Mononuclear cell (primary cell): Measurements from ENCODE around the gene TTLL4. TPM values are rescaled to one million over a fixed set of nuclear protein-coding genes. Genes with fewer than 3 reads are reported as not detected.

ENCODE experiments used
- H3K27me3 ChIP-seq: 2 replicates; pipeline ENCODE4 v1.6.0; 2011; ENCODE audit warnings: low read length, control low read depth; ENCODE audit not compliant: insufficient read depth
- H3K4me1 ChIP-seq: 2 replicates; pipeline ENCODE4 v1.5.1; 2011; ENCODE audit warnings: mild to moderate bottlenecking, low read length, control low read depth; ENCODE audit not compliant: insufficient read depth
- H3K4me3 ChIP-seq: 2 replicates; pipeline ENCODE4 v1.5.1; 2011; ENCODE audit warnings: mild to moderate bottlenecking, low read length, moderate library complexity
- H3K9me3 ChIP-seq: 2 replicates; pipeline ENCODE4 v1.5.1; 2011; ENCODE audit warnings: low read depth, mild to moderate bottlenecking, control low read depth, low read length
- total RNA-seq: library from RNA; depleted of rRNA; stranded (reverse); fragments of >200 nt; gene quantifications from one replicate; pipeline ENCODE4 v1.2.3, GENCODE V29; 2012

TTLL4 gene
- total RNA-seq, 1 donor: 10.4 TPM

DNA sequence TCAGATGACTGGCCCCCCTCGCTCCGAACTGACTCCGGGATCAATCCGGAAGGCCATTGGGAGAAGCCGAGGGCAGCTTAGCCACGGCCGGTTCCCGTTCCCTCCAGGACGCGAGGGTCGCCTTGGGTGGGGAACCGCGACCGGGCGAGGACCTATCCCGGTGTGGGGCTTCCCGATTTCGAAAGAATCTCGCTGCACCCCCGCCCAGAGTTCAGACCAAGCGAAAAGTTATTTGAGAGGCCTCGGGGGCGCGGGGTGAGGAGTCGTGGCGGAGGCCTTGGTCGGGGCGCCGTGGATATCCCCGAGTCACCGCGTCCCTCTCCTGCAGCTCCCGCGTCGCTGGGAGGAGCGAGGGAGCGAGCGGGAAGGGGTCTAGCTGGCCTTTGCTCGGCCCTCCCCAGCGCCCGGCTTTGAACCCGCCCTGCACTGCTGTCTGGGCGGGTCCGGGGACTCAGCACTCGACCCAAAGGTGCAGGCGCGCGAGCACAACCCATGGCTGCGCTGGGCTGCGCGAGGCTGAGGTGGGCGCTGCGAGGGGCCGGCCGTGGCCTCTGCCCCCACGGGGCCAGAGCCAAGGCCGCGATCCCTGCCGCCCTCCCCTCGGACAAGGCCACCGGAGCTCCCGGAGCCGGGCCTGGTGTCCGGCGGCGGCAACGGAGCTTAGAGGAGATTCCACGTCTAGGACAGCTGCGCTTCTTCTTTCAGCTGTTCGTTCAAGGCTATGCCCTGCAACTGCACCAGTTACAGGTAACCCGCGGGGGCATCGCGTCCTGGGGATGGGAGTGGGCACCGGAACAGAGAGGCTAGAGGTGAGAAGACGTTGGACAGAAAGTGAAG lies 71.3 kb downstream of the TTLL4 start, which contains the start of gene CYP27A1:
Gene CYP27A1 (plus strand): TSS at position 457 of the 837 bp plus-strand sequence. CDS start 36 bp downstream, at position 493.
- Histone ChIP-seq H3K9me3 (no peaks in the 10 kb centered on the region), H3K4me3 (peak within 1 kb of the TSS; percentile 47), H3K4me1 (peaks cover 19% of the 10 kb centered on the region), H3K27me3 (peaks cover 41% of the 10 kb centered on the region)

DNA sequence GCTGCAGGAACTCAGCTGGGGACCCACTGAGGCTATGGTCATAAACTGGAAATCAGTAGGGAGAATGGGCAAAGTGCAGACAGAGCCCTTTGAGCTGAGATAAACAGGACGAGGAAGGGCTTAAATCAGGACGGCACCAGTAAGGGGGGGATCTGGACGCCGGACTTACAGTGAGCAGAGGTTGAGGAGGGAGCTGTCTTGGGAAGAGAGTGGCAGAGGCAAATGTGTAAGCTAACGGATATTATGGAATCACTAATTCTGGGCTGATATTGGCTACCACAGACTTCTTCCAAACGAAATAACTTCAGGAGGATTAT lies 71.9 kb downstream of the TTLL4 start:
- Histone ChIP-seq H3K4me3 (peak overlapping the region; percentile 47), H3K4me1 (peaks cover 19% of the 10 kb centered on the region), H3K27me3 (peaks cover 41% of the 10 kb centered on the region), H3K9me3 (no peaks in the 10 kb centered on the region)

DNA sequence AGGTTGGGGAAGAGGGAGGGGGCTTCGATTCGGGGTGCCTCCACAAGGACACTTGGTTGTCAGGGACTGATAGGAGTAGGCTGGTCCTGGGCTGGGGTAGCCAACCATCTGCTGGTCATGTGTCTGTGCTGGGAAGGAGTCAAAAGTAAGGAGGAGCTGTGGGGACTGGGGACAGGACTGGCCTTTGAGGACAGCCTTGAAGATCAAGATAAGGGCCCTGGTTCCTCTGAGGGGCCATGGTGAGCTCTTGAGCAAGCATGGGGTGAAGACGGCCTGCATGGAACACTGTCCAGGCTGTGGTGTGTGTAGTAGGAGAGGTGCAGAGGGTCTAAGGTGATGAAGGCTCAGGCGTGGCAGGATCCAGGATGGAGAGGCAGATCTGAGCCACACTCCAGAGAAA lies 73.1 kb downstream of the TTLL4 start:
- Histone ChIP-seq H3K27me3 (peaks cover 41% of the 10 kb centered on the region), H3K4me1 (peaks cover 19% of the 10 kb centered on the region), H3K9me3 (no peaks in the 10 kb centered on the region), H3K4me3 (peak overlapping the region; percentile 10)

DNA sequence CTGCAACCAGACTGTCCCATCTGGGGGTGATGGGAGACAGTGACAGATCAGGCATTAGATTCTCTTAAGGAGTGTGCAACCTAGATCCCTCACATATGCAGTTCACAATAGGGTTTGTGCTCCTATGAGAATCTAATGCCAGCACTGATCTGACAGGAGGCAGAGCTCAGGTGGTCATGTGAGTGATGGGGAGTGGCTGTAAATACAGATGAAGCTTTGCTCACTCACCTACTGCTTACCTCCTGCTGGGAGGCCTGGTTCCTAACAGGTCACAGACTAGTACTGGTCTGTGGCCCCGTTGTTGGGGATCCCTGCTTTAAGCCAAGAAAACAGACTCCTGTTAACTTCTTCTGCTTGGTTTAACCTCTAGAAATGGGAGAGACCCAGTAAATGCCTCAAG lies 74.5 kb downstream of the TTLL4 start:
- H3K27me3 ChIP-seq: peaks cover 39% of the 10 kb centered on the region
- no peaks in the 10 kb centered on the region for H3K9me3 ChIP-seq
- H3K4me3 ChIP-seq: no peak overlapping the region
- peaks cover 19% of the 10 kb centered on the region for H3K4me1 ChIP-seq

DNA sequence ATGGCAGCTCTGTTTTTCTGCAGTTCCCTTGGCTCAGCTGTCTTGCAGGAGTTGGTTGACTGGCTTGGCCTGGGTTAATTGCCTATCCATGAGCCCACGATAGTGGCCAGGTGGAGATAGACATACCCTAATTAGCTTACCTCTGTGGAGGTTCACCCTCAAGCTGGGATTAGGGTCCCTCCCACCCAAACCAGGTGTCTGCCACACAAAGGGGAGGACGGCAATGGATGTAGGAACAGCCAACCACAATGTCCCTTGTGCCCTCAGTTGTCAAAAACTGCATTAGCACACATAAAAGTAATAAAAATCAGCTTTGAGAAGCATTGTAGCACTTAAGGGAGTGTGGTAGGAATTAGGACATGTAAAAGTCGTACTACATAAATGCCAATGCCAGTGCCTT lies 75.5 kb downstream of the TTLL4 start:
- Histone ChIP-seq H3K9me3 (no peaks in the 10 kb centered on the region), H3K4me1 (peaks cover 16% of the 10 kb centered on the region), H3K4me3 (no peak overlapping the region), H3K27me3 (peaks cover 31% of the 10 kb centered on the region)

DNA sequence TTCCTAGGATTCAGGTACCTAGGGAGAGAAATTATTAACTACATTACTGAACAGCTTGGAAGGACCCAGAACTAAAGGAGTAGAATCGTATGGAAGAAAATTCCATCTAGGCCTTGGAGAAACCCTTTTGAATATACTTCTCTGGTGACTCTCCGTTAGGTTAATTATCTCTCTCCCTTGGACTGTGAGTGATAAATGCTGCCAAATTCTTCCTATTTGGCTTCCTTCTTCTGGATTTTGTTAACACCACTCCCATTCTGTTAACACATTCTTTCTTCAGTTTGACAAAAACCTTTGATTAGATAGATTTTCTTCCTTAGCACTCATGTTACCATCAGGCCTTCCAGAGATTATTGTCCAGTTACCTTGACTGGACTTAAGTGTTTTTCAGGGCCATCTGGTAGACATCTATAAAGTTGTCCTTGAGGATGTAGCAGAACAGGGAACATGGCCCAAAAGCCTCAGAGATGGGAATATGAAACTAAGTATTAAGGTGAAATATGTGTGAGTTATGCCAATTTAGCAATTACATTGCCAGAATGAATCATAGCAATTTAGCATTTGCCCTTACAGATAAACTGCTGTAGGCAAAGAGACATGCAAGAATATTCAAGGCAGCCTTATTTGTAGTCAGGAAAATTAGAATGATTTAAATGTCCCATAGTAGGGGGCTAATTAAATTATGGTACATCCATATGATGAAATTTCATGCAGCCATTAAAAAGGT lies 78.1 kb downstream of the TTLL4 start:
- Histone ChIP-seq H3K4me3 (no peak overlapping the region), H3K9me3 (no peaks in the 10 kb centered on the region), H3K27me3 (peaks cover 9% of the 10 kb centered on the region), H3K4me1 (peaks cover 2% of the 10 kb centered on the region)

DNA sequence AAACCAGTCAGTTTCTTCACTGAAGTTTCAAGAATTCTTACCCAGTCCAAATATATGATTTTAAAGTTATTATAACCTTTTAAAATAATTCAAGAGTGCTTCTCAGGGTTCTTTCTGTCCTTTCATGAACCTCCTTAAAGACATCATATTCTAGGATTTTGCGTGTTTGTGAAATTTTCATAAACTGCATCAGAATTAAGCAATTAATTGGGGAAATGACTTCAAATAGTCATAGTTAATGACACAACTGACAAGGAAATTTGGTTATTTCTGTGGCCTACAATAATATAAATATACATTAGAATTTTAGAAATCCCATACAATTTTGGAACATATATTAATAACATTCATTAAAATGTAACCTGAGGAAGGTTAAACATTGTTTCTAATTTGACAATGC lies 81.8 kb downstream of the TTLL4 start:
- no peaks in the 10 kb centered on the region for H3K4me1 ChIP-seq
- H3K27me3 ChIP-seq: peaks cover 2% of the 10 kb centered on the region
- no peak overlapping the region for H3K4me3 ChIP-seq
- H3K9me3 ChIP-seq: no peaks in the 10 kb centered on the region

DNA sequence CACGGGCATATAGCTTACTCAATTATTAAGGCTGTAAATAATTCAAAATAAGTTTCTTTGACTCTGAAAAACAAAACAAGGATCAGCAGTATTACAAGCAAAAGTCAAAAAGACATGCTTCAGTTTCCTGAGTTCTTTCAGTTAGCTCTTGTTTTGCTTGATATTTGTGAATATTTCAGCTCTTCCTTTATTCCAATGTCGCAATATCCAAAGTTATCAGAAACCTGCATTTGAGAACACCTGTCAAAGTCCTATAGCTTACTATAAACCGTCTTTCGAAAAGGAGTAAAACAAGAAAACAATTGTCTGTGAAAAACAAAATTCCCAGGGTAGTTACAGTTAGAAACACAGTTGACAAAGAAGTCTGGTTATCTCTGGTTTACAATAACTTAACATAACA lies 86.1 kb downstream of the TTLL4 start:
- Histone ChIP-seq H3K4me3 (no peak overlapping the region), H3K27me3 (peaks cover 24% of the 10 kb centered on the region), H3K4me1 (no peaks in the 10 kb centered on the region), H3K9me3 (no peaks in the 10 kb centered on the region)

DNA sequence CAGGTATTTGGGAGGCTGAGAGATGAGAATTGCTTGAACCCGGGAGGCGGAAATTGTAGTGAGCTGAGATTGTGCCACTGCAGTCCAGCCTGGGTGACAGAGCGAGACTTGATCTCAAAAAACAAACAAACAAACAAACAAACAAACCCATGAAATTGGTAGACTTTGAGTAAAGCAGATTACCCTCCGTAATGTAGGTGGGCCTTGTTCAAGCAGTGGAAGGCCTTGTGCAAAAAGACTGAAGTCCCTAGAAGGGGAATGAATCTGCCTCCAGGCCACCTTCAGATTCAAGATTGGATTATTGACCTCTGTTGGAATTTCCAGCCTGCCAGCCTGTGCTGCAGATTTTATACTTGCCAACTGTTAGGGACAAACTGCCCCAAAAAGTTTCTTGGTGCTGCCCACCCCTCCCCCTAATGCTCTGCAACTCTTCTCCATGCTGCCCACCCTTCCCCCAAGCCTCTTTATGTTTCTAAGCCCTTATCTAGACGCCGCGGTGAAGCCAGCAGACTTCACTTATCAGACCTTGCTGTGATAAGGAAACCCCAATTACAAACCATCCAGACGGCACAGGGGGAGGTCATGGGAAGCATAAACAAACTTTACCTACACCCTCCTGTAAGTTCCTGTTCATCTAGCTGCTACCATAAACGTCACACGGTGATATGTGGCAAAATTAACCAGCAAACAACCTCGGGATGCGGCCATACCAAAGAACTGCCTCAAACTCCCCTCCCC lies 88.3 kb downstream of the TTLL4 start:
- H3K9me3 ChIP-seq: no peaks in the 10 kb centered on the region
- H3K4me3 ChIP-seq: no peak overlapping the region
- peaks cover 11% of the 10 kb centered on the region for H3K4me1 ChIP-seq
- peaks cover 22% of the 10 kb centered on the region for H3K27me3 ChIP-seq

DNA sequence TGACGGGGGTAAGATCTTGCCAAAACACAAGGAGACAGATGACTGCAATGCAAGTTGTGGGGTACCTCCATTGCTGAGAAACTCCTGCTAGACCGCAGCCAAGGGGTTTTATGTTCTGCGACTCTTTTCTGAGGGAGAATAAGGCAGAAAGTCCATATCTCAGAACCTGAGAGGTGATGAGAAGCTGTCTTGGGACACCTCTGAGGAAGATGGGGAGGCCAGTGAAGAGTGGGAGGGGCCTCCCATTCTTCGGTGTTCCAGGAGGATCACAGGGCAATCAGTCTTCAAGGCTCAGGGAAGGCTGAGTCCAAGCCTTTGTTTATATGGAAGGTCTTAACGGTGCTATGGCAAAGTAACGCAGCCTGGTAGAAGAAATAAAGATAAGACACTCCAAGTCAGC lies 89.4 kb downstream of the TTLL4 start:
- Histone ChIP-seq H3K4me3 (no peak overlapping the region), H3K4me1 (peaks cover 11% of the 10 kb centered on the region), H3K27me3 (peaks cover 31% of the 10 kb centered on the region), H3K9me3 (no peaks in the 10 kb centered on the region)

DNA sequence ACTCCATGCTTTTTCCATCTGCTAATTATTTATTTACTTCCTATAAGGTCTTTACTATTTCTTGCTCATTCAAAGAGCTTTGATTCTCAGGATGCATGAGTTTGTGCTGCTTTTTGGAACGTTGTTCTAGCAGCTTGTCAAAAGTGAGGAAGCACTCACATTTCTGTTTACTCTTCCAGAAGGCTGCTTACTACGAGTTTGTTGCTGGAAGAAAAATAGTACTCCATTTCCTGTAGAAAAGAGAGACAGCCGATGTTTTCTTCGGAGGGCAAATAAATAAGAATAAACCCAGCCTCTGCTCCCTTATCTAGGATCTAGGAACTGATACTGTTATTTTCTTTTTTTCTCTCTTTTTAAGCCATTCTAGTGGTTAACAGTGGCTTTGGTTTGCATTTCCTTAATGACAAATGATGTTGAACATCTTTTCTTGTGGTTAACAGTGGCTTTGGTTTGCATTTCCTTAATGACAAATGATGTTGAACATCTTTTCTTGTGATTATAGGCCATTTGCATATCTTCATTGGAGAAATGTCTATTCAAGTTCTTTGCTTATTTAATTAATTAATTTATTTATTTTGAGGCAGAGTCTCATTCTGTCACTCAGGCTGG lies 91.9 kb downstream of the TTLL4 start:
- H3K27me3 ChIP-seq: peaks cover 35% of the 10 kb centered on the region
- H3K9me3 ChIP-seq: no peaks in the 10 kb centered on the region
- no peak overlapping the region for H3K4me3 ChIP-seq
- H3K4me1 ChIP-seq: peaks cover 26% of the 10 kb centered on the region

DNA sequence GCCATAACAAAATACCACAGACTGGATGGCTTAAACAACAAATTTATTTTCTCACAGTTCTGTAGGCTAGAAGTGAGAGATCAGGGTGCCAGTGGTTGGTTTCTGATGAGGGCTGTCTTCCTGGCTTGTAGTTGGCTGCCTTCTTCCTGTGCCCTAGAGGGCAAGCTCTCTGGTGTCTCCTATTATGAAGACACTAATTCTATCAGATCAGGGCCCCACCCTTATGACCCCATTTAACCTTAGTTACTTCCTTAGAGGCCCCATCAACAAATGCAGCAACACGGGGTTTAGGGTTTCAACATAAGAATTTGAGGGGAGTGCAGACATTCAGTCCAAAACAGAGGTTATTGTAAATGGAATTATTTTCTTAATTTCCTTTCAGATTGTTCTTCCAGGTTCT lies 94.2 kb downstream of the TTLL4 start:
- Histone ChIP-seq H3K4me3 (no peak overlapping the region), H3K4me1 (peaks cover 26% of the 10 kb centered on the region), H3K9me3 (no peaks in the 10 kb centered on the region), H3K27me3 (peaks cover 32% of the 10 kb centered on the region)
